Adipose tissue (tissue), 3 donors: ENCODE results near the gene IL1RL1. TPM values are rescaled to one million over a fixed set of nuclear protein-coding genes. Genes with fewer than 3 reads are reported as not detected.

ENCODE experiments used
- H3K27ac ChIP-seq: one replicate; pipeline ENCODE4 v1.5.1; 2013; ENCODE audit warnings: low read depth, low read length
- WGBS, 3 donors: extraction: QIAGEN DNeasy Blood & Tissue Kit; methylation state at CpG; one replicate each; pipeline ENCODE4 v1.1.7; 2013; 5-methylcytosine and 5-hydroxymethylcytosine counted together
- polyA plus RNA-seq, 3 donors: library from polyadenylated mRNA; stranded (reverse); fragments of 200-250 nt; gene quantifications; one replicate each; pipeline ENCODE4 v1.2.3, GENCODE V29; 2013
- donor health status: healthy with polysubstance abuse.
- donor health status: Bipolar disorder and iron deficiency.
- donor health status: healthy.

The IL1RL1 gene
- polyA plus RNA-seq, result 10 to 100 TPM in 1 of 3 donors, 1 to 10 TPM in 2; 2.1 to 28.8 (median 5.6) TPM

GRCh38 chr2:102310964-102311640, at the start of gene IL1RL1:
TSS of gene IL1RL1 (plus strand) at chr2:102311563. CDS start at chr2:102338265, 26,702 bp downstream.
- H3K27ac ChIP-seq, result no peak within 1 kb of the TSS
- 49 to 70% (median 64%) methylated on average over 5 of the region's 5 CpGs for WGBS, 3 donors

- H3K27ac ChIP-seq, result no peak overlapping the region
- WGBS, 3 donors, result 64 to 79% (median 66%) methylated on average over 6 of the region's 6 CpGs
Observed at GRCh38 chr2:102262216-102263129, 48.9 kb upstream of the IL1RL1 start.

- 69 to 82% (median 74%) methylated on average over 2 of the region's 2 CpGs for WGBS, 3 donors
- no peak overlapping the region for H3K27ac ChIP-seq
Observed at GRCh38 chr2:102264952-102265351, 46.4 kb upstream of the IL1RL1 start.

DNA sequence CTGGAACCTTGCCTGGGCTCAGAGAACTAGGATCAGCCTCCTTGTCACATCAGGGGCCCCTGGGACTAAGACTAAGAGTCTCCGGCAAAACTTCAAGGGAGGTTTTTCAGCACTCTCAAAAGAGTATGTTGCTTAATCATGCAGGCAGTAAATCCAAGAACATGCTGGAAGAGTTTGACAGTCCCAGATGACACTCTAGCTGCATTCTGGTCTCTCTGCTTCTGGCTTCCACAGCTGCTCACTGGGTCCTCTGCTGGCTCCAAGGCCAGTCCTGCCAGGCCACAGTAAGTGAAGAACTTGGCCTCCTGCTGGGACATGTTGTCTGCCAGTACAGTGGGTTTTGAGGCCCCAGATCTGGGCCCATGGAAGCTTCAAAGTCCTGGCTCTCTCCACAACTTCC, 45.2 kb upstream of the IL1RL1 start:
- H3K27ac ChIP-seq, result no peak overlapping the region
- 65 to 87% (median 76%) methylated on average over 1 of the region's 1 CpG for WGBS, 3 donors

GRCh38 chr2:102267774-102268173, 43.6 kb upstream of the IL1RL1 start:
- H3K27ac ChIP-seq, result no peak overlapping the region
- WGBS, 3 donors, result 76 to 86% (median 86%) methylated on average over 6 of the region's 6 CpGs

DNA sequence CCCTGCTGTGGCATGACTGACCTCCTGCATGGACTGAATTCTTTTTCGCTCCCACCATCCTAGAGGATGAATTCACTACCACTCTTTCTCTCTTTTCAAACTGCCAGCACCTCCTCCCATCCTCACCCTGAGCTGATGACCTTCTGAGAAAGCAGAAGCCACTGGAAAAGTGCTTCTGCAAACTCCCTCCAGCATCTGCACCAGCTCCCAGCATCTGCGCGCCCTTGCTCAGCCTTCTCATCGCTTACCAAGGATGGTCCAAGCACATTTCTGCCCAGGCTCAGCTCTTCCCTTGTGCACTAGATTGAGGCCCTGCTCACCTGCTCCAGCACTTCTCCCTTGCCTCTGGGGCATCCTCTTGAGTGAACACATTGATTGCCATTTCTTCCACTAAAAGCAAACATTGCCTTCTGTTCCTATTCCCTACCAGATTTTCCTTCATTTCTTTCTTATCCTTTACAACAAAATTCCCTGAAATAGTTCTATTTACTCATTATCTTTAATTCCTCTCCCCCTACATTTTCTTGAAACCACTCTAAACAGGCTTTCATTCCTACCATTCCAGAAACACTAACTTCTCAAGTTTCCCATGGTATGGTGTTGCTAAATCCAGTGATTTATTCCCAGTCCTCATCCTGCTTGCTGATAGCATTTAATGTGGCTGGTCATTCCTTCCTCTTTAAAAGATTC, 42.7 kb upstream of the IL1RL1 start:
- H3K27ac ChIP-seq, result no peak overlapping the region

GRCh38 chr2:102269200-102269524, 42.2 kb upstream of the IL1RL1 start:
- WGBS, 3 donors, result 76 to 89% (median 86%) methylated on average over 4 of the region's 4 CpGs
- no peak overlapping the region for H3K27ac ChIP-seq

More for the DNA sequence above, 42.7 kb upstream of the IL1RL1 start:
- 90 to 97% (median 90%) methylated on average over 4 of the region's 4 CpGs for whole genome bisulfite sequencing, 3 donors

- H3K27ac ChIP-seq, result no peak overlapping the region
- 58 to 69% (median 66%) methylated on average over 5 of the region's 5 CpGs for WGBS, 3 donors
Observed at GRCh38 chr2:102271844-102272243, 39.5 kb upstream of the IL1RL1 start.

DNA sequence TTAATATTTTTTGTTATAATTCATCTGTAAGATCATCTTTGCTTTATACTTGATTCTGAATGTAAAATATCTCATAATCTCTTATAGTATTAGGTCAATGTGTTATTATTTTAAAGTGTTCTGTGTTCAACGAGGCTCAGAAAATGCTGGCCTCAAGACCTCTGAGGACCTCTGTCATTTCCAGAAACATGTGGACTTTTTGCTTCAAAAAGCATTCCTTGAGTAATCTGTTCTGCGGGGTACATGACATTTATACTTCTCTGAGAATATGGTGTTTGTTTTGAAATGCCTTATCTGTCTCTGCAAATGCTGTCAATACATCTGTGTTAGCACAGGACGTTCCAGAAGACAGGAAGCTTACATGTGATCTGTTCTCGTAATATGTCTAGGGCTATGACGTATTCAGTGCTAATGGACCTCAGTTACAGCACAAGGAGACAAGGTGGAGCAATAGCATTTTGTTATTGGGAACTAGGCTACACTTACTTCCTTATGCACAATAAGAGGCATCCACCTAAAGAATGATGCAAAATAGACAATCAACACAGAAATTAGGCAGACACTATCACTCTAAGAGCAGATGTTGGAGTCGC, 37.6 kb upstream of the IL1RL1 start:
- no peak overlapping the region for H3K27ac ChIP-seq
- 41 to 42% (median 42%) methylated on average over 6 of the region's 6 CpGs for WGBS, 3 donors

DNA sequence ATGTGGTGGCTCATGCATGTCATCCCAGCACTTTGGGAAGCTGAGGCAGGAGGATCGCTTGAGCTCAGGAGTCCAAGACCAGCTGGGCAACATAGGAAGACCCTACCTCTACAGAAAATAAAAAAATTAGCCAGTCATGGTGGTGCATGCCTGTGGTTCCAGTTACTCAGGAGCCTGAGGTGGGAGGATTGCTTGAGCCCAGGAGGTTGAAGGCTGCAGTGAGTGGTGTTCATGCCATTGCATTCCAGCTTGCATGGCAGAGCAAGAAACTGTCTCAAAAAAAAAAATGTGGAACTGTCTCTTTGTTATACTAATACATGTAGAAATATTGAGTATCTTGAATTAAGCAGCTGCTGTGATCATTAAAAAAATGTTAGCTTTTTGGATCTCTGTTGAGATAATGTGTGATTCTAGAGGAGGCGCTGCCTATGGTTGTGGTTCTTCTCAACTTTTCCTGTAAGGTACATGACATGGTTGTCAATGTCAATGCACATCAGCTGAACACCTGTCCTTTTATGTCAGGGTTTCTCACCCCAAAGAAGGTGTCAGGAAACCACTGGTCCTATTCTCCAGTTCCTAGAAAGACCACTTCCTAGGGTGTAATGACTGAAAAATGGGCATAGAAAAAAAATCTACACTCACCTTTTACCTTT, 34.7 kb upstream of the IL1RL1 start:
- 90 to 97% (median 93%) methylated on average over 2 of the region's 2 CpGs for WGBS, 3 donors
- H3K27ac ChIP-seq, result no peak overlapping the region

DNA sequence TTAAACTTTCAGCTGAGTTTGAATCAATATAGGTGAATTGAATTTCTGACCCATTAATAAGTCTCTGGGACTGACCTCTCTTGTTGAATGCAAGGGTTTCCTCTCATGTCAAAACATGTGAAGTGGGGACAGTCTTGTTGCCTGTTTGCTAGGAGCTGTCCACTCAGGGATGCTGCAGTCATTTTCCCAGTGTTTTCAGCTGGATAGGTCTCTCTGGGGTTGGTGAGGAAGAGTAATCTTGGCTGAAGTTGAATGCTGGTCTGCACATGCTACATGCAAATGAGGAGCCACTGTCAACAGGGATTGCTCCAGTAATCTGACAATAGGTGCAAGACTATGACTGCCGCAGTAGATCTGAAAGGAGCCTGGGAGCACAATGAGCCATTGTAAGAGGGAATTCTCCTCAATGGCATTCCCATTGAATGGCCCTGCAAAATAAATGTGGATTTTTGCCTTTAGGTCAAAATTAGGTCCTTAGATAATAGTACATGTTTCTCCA, 34.1 kb upstream of the IL1RL1 start:
- H3K27ac ChIP-seq, result no peak overlapping the region
- 42 to 93% (median 91%) methylated on average over 1 of the region's 1 CpG for WGBS, 3 donors

GRCh38 chr2:102278720-102279390, 32.5 kb upstream of the IL1RL1 start:
- no peak overlapping the region for H3K27ac ChIP-seq
- WGBS, 3 donors, result 71 to 87% (median 81%) methylated on average over 3 of the region's 3 CpGs

GRCh38 chr2:102279391-102279735, 32.0 kb upstream of the IL1RL1 start:
- WGBS, 3 donors, result 60 to 95% (median 90%) methylated on average over 1 of the region's 1 CpG
- H3K27ac ChIP-seq, result no peak overlapping the region

DNA sequence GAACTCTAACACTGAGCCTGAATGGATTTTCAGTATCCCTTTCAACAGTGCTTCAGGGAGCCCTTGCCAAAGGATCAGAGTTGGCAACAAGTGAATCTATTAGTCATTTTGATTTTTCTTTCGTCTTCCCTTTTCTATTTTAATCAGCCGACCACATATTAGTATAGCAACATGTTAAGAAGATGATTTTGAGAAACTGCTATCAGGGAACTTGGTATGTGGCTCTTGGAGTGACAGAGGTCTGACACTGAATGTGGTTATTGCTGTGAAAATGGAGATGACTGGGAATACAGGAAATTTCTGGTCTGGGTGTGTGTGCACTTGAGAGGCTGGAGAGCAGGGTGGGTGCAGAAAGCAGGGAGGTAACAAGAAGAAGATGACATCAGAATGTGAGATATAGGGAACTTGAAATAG, 28.7 kb upstream of the IL1RL1 start:
- WGBS, 3 donors, result 30 to 67% (median 39%) methylated on average over 2 of the region's 2 CpGs

GRCh38 chr2:102283996-102284395, 27.4 kb upstream of the IL1RL1 start:
- WGBS, 3 donors, result 91 to 97% (median 95%) methylated on average over 1 of the region's 1 CpG
- H3K27ac ChIP-seq, result no peak overlapping the region

More for the DNA sequence above, 28.7 kb upstream of the IL1RL1 start:
- H3K27ac ChIP-seq, result no peak overlapping the region

DNA sequence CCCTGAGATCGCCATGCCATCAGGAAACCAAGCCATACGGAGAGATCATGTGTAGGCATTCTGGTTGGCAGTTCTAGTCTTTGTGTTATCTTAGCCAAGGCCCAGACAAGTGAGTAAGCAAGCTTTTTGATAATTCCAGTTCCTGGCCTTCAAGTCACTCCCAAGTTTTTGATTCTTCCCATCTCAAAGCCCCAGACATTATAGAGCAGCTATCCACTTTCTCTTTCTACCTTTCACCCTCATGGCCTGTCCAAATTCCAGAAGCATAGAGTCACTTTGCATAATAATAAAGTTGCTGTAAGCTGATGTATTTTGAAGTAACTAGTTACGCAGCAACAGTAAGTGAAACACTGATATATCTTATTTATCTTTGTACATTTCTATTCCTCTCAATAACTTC, 26.8 kb upstream of the IL1RL1 start:
- H3K27ac ChIP-seq, result no peak overlapping the region
- WGBS, 3 donors, result 88 to 97% (median 94%) methylated on average over 3 of the region's 3 CpGs

DNA sequence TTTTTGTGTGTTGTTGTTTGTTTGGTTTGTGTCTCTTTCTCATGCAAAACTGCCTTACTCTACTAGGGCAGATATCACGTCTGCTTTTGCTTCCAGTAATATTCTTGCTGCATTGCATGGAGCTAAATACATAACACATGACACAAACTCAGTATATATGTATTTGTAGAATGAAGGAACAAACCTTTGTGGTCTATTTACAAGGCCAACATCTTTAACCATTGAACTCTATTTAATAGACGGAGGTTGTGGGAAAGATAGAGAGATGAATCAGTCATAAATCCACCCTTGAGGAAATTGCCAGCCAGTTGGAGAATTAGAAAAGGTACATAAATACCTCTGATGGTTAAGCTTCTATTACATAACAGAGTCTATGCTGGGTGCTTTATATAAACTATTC, 26.0 kb upstream of the IL1RL1 start:
- 75 to 91% (median 89%) methylated on average over 2 of the region's 2 CpGs for WGBS, 3 donors
- no peak overlapping the region for H3K27ac ChIP-seq

DNA sequence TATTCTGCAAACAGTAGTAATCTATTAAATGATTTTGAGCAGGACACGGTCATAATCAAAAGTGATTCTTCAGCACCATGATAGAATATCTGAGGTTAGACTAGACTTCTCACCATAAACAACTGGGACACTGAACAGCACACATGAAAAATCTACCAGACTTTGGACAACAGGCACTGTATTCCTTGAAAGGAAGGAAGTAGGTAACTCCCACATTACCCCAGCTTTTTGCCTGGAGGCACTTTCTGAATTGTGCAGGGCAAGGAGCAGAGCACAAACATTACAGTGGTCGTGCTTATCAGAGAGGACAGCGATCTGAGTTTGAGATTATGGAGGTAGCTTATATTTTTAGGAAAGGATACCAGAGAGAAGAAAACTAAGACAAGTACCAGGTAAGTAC, 25.3 kb upstream of the IL1RL1 start:
- no peak overlapping the region for H3K27ac ChIP-seq
- WGBS, 3 donors, result 71 to 72% (median 72%) methylated on average over 3 of the region's 3 CpGs
